HepG2 (cell line): ENCODE data around the gene RAB36. TPM values are rescaled to one million over a fixed set of nuclear protein-coding genes. Genes with fewer than 3 reads are reported as not detected.

Experiments
- ATAC-seq: fragments of 200-7000 bp; cut with Tn5 transposase; 3 replicates; pipeline ENCODE4 v1.9.1; 2020; ENCODE audit warnings: mild to moderate bottlenecking, moderate library complexity
- BruUV-seq: library from RNA; stranded (reverse); fragments of 400-500 nt; replicated peaks from 2 replicates; lab custom pipeline; 2021; lab: Mats Ljungman, UMichigan
- CTCF ChIA-PET: fragments of 300-600 bp; formaldehyde crosslinking; extraction: SDS; loops from one replicate; lab custom pipeline; 2021; ENCODE audit warnings: low total read pairs, inconsistent platforms, low intra/inter-chr PET ratio; lab: Yijun Ruan, JAX
- POLR2A ChIA-PET: fragments of 350-600 bp; sonication (Branson Sonifier 250); formaldehyde crosslinking; loops from one replicate; lab custom pipeline; 2020; ENCODE audit warnings: antibody characterized with exemption, inconsistent platforms; lab: Yijun Ruan, JAX
- DNase-seq: peaks from one replicate; pipeline ENCODE4 v3.0.0-alpha.2; 2015; ENCODE audit warnings: low spot score
- FAIRE-seq: peaks from 3 replicates; lab custom pipeline; 2011; peaks lifted over from hg19 to GRCh38; lab: Jason Lieb, UNC
- H2AFZ ChIP-seq: one replicate; pipeline ENCODE4 v1.6.1; 2011; ENCODE audit warnings: low read length, inconsistent platforms
- H3K27ac ChIP-seq: fragments of 300-600 bp; 3 replicates; pipeline ENCODE4 v1.8.0; 2011; ENCODE audit warnings: mixed run types, mild to moderate bottlenecking, mixed read lengths, low read length, inconsistent platforms; ENCODE audit not compliant: insufficient read depth; ENCODE audit errors: extremely low read length
- H3K27me3 ChIP-seq, 2 experiments: fragments of 200-600 bp in 1 of 2; 2 replicates in 1 of 2; 3 replicates in 1 of 2; pipeline versions ENCODE4 v1.6.0 to v1.8.0; 2011; ENCODE audit warnings: low read length in 2 of 2, mild to moderate bottlenecking in 2 of 2, moderate library complexity in 2 of 2, inconsistent platforms in 1 of 2; ENCODE audit not compliant: insufficient read depth in 2 of 2, control insufficient read depth in 1 of 2
- H3K36me3 ChIP-seq, 2 experiments: fragments of 200-600 bp in 1 of 2; replicated peaks in 1 of 2; 2 replicates in 1 of 2; 3 replicates in 1 of 2; pipeline versions ENCODE4 v1.5.1 to v1.8.0; 2011; ENCODE audit warnings: low read length in 2 of 2, inconsistent platforms in 1 of 2; ENCODE audit not compliant: insufficient read depth in 2 of 2, control insufficient read depth in 1 of 2
- H3K4me1 ChIP-seq: 2 replicates; pipeline ENCODE4 v1.5.1; 2012; ENCODE audit warnings: low read length, inconsistent platforms; ENCODE audit not compliant: insufficient read depth
- H3K4me2 ChIP-seq: 2 replicates; pipeline ENCODE4 v1.6.0; 2011; ENCODE audit warnings: low read depth, low read length, inconsistent platforms
- H3K4me3 ChIP-seq, 3 experiments: fragments of 200-600 bp in 1 of 3; sonication (generic), shearing (Covaris generic) in 1 of 3; replicated peaks in 1 of 3; 2 replicates each; pipeline ENCODE4 v1.5.1; 2011 to 2016; ENCODE audit warnings: low read length in 3 of 3, inconsistent platforms in 2 of 3, low read depth in 2 of 3, mild to moderate bottlenecking in 2 of 3, control low read depth in 1 of 3, mixed read lengths in 1 of 3; ENCODE audit not compliant: insufficient read depth in 1 of 3
- H3K79me2 ChIP-seq: one replicate; pipeline ENCODE4 v1.6.1; 2011; ENCODE audit warnings: low read length, inconsistent platforms; ENCODE audit not compliant: insufficient read depth
- H3K9ac ChIP-seq: 2 replicates; pipeline ENCODE4 v1.6.0; 2011; ENCODE audit warnings: mild to moderate bottlenecking, low read depth, low read length, inconsistent platforms; ENCODE audit not compliant: insufficient read depth
- H3K9me3 ChIP-seq: 2 replicates; pipeline ENCODE4 v1.5.1; 2012; ENCODE audit warnings: mild to moderate bottlenecking, low read length
- H4K20me1 ChIP-seq: 2 replicates; pipeline ENCODE4 v1.6.0; 2011; ENCODE audit warnings: inconsistent platforms, mild to moderate bottlenecking, low read length, moderate library complexity; ENCODE audit not compliant: insufficient read depth
- ARID4A ChIP-seq: sonication (generic); formaldehyde crosslinking; IDR thresholded peaks from 2 replicates; pipeline ENCODE4 v1.5.0; 2020; ENCODE audit warnings: mild to moderate bottlenecking, missing genetic modification reagents, borderline replicate concordance
- MED1 ChIP-seq: sonication (generic); formaldehyde crosslinking; IDR thresholded peaks from 2 replicates; pipeline ENCODE4 v1.4.0; 2020; ENCODE audit warnings: missing genetic modification reagents
- MYC ChIP-seq: sonication (generic); formaldehyde crosslinking; IDR thresholded peaks from 2 replicates; pipeline ENCODE4 v1.9.0; 2021; ENCODE audit warnings: missing genetic modification reagents, borderline replicate concordance
- NFYC ChIP-seq: IDR thresholded peaks from 2 replicates; pipeline ENCODE4 v1.6.1; 2016; ENCODE audit warnings: missing genetic modification reagents, missing compliant biosample characterization
- PAX8 ChIP-seq: sonication (generic); formaldehyde crosslinking; IDR thresholded peaks from 2 replicates; pipeline ENCODE4 v1.8.0; 2022; ENCODE audit warnings: mild to moderate bottlenecking, missing genetic modification reagents, borderline replicate concordance
- PHF20 ChIP-seq: sonication (generic); formaldehyde crosslinking; IDR thresholded peaks from 2 replicates; pipeline ENCODE4 v1.5.0; 2020; ENCODE audit warnings: mild to moderate bottlenecking, missing genetic modification reagents
- PRDM4 ChIP-seq: sonication (generic); formaldehyde crosslinking; IDR thresholded peaks from 2 replicates; pipeline ENCODE4 v1.9.0; 2021; ENCODE audit warnings: missing genetic modification reagents, borderline replicate concordance
- RARG ChIP-seq: sonication (generic); formaldehyde crosslinking; IDR thresholded peaks from 2 replicates; pipeline ENCODE4 v1.4.0; 2020; ENCODE audit warnings: low read depth, mild to moderate bottlenecking, missing genetic modification reagents
- ZNF496 ChIP-seq: sonication (generic); formaldehyde crosslinking; IDR thresholded peaks from 2 replicates; pipeline ENCODE4 v1.8.1; 2023; ENCODE audit warnings: mild to moderate bottlenecking, moderate library complexity, missing genetic modification reagents; ENCODE audit not compliant: insufficient replicate concordance
- ZNF607 ChIP-seq: sonication (generic); formaldehyde crosslinking; IDR thresholded peaks from 2 replicates; pipeline ENCODE4 v1.5.1; 2020; ENCODE audit warnings: missing genetic modification reagents, mild to moderate bottlenecking, borderline replicate concordance
- ZNF75D ChIP-seq: sonication (generic); formaldehyde crosslinking; IDR thresholded peaks from 2 replicates; pipeline ENCODE4 v1.8.1; 2023; ENCODE audit warnings: missing genetic modification reagents, mild to moderate bottlenecking, borderline replicate concordance
- ZNF776 ChIP-seq: sonication (generic); formaldehyde crosslinking; IDR thresholded peaks from 2 replicates; pipeline ENCODE4 v1.4.0; 2020; ENCODE audit warnings: mild to moderate bottlenecking, missing genetic modification reagents
- WGBS: methylation state at CpG from one replicate; pipeline ENCODE4 v1.1.6; 2017; ENCODE audit warnings: low lambda C conversion rate; 5-methylcytosine and 5-hydroxymethylcytosine counted together
- in situ Hi-C: cut with HindIII; loops from 2 replicates; pipeline ENCODE4 v1.10.0; 2017; ENCODE audit warnings: low pct_unique_long_range_greater_than_20kb; ENCODE audit not compliant: extremely low pct_ligation_motif_present
- intact Hi-C: fragments of 100-400 bp; cut with micrococcal nuclease; formaldehyde crosslinking; loops from one replicate; pipeline ENCODE4 v1.10.0; 2022; ENCODE audit not compliant: unreplicated experiment
- polyA plus RNA-seq, 8 experiments: library from polyadenylated mRNA; depleted of rRNA in 3 of 8; stranded (reverse) in 7 of 8; unstranded in 1 of 8; fragments of >200 nt; fragmentation: Illumina TruSeq in 4 of 8; extraction: Trizol in 4 of 8; gene quantifications; 2 replicates each; pipeline versions ENCODE4 v1.2.1 to v1.2.3, GENCODE V29; 2011 to 2016; ENCODE audit warnings: low read depth in 4 of 8, missing spikeins in 1 of 8, mixed read lengths in 1 of 8; ENCODE audit not compliant: insufficient read depth in 1 of 8
- total RNA-seq, 5 experiments: library from RNA; depleted of rRNA; stranded (reverse); fragments of >200 nt; fragmentation: Illumina TruSeq; extraction: Trizol; gene quantifications; 2 replicates each; pipeline ENCODE4 v1.2.3, GENCODE V29; 2016; ENCODE audit warnings: low read depth in 1 of 5

Gene RAB36
- total and polyA plus RNA-seq, 2 of the 13 experiments (the other 11 are each of a cell fraction or from before 2014, with no cell fraction given): 0.24 to 0.86 TPM

GRCh38 chr22:23122216-23122957 is 22.9 kb upstream of the RAB36 start:
- Histone ChIP-seq H3K36me3 (peaks cover 2 to 4% of the 10 kb centered on the region in 2 experiments; a peak in 3 of 5 replicates), H3K4me3 (no peak overlapping the region), H3K9me3 (no peaks in the 10 kb centered on the region), H3K79me2 (no peaks in the 10 kb centered on the region), H3K4me1 (peaks cover 7% of the 10 kb centered on the region), H3K27me3 (no peaks in the 10 kb centered on the region), H2AFZ (no peak overlapping the region), H4K20me1 (no peaks in the 10 kb centered on the region), H3K9ac (no peak overlapping the region), H3K27ac (no peak overlapping the region), H3K4me2 (no peak overlapping the region)
- FAIRE-seq (no peak), DNase-seq (no peak), ATAC-seq (no peak)
- no TSS peak for BruUV-seq
- ChIA-PET CTCF (no interaction called here), POLR2A (no interaction called here)
- intact Hi-C loops: loop anchor here (10.0 kb wide), 1 partner anchor 48 kb away; the partner anchor contains the start of gene GNAZ
- in situ Hi-C loops: loop anchor here (10.0 kb wide), 1 partner anchor 278 kb away; no protein-coding TSS in a partner anchor
- TF ChIP-seq RARG (CRISPR knock-in tag) (no peak), MED1 (CRISPR knock-in tag) (no peak), ZNF776 (no peak), ARID4A (CRISPR knock-in tag) (no peak), NFYC (no peak), ZNF496 (CRISPR knock-in tag) (no peak), PRDM4 (no peak), ZNF607 (CRISPR knock-in tag) (no peak), MYC (no peak), PHF20 (CRISPR knock-in tag) (no peak), PAX8 (CRISPR knock-in tag) (no peak), ZNF75D (CRISPR knock-in tag) (no peak)
- WGBS: 85% methylated on average over 9 of the region's 13 CpGs
